ENCODE measurements around the gene TROAP. TPM values are rescaled to one million over a fixed set of nuclear protein-coding genes. Genes with fewer than 3 reads are reported as not detected.

The TROAP gene
- total and polyA plus RNA-seq, 9 of the 15 experiments (the other 6 are each of a cell fraction or from before 2014, with no cell fraction given): 46.4 to 171 (median 59.8) TPM

DNA sequence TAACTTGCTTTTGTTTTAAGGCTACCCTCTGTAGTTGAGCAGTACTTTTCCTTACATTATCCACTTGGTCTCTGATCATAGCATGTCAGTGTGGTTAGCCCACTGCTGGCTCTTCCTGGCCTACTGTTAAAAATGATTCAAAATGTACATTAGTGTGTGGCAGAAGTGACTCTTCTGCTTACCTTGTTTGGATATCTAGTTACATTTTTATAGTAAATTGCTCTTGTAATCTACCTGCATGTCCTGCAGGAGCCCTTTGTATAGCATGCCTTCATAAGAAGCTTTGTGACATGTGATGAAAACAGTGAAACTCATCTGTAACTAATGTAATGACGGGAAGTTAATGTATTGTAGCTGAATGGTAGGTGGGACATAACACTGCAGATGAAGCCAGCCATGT lies 52.4 kb downstream of the TROAP start:
- in situ Hi-C loops (cut with MboI): no loop called here
- Histone ChIP-seq H2AFZ (ENCODE audit: low read depth, low read length) (no peak overlapping the region), H3K9me1 (ENCODE audit: control insufficient read depth, insufficient read depth, low read length) (no peaks in the 10 kb centered on the region), H3K27ac (ENCODE audit: extremely low read depth, low read depth, low read length) (no peak overlapping the region), H3K4me2 (ENCODE audit: insufficient read depth, low read length) (no peak overlapping the region), H3K36me3 (ENCODE audit: control insufficient read depth, insufficient read depth, low read length) (peaks cover 10% of the 10 kb centered on the region; the same call in 1 of the 3 replicates), H3K4me3 (no peak overlapping the region), H3K9ac (ENCODE audit: insufficient read depth in 1 of 2, low read depth in 2 of 2, low read length in 2 of 2) (no peak overlapping the region), H3K9me3 (replicated peaks; ENCODE audit: control insufficient read depth, insufficient read depth, low read depth, low read length) (no peaks in the 10 kb centered on the region), H3K27me3 (ENCODE audit: control insufficient read depth in 2 of 2, insufficient read depth in 2 of 2, low read length in 2 of 2) (no peaks in the 10 kb centered on the region), H3K4me1 (replicated peaks in 1 of 2; ENCODE audit: control insufficient read depth in 2 of 2, insufficient read depth in 2 of 2, low read length in 2 of 2) (peaks cover 0 to 2% of the 10 kb centered on the region in 2 experiments; a peak in 3 of 5 replicates), H3K79me2 (ENCODE audit: control insufficient read depth, insufficient read depth, low read length) (peaks cover 40% of the 10 kb centered on the region), H4K20me1 (replicated peaks; ENCODE audit: control insufficient read depth, insufficient read depth, low read length) (no peaks in the 10 kb centered on the region)
- TF ChIP-seq, protein P1, sequence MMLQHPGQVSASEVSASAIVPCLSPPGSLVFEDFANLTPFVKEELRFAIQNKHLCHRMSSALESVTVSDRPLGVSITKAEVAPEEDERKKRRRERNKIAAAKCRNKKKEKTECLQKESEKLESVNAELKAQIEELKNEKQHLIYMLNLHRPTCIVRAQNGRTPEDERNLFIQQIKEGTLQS (IDR thresholded peaks at IDR 0.05): no peak
- TF ChIP-seq, protein P1 (CRISPR knock-in tag; conservative IDR thresholded peaks at IDR 0.05): no peak
- no peak for TF ChIP-seq NFXL1 (CRISPR knock-in tag; IDR thresholded peaks at IDR 0.05)
- TF ChIP-seq, protein P2, sequence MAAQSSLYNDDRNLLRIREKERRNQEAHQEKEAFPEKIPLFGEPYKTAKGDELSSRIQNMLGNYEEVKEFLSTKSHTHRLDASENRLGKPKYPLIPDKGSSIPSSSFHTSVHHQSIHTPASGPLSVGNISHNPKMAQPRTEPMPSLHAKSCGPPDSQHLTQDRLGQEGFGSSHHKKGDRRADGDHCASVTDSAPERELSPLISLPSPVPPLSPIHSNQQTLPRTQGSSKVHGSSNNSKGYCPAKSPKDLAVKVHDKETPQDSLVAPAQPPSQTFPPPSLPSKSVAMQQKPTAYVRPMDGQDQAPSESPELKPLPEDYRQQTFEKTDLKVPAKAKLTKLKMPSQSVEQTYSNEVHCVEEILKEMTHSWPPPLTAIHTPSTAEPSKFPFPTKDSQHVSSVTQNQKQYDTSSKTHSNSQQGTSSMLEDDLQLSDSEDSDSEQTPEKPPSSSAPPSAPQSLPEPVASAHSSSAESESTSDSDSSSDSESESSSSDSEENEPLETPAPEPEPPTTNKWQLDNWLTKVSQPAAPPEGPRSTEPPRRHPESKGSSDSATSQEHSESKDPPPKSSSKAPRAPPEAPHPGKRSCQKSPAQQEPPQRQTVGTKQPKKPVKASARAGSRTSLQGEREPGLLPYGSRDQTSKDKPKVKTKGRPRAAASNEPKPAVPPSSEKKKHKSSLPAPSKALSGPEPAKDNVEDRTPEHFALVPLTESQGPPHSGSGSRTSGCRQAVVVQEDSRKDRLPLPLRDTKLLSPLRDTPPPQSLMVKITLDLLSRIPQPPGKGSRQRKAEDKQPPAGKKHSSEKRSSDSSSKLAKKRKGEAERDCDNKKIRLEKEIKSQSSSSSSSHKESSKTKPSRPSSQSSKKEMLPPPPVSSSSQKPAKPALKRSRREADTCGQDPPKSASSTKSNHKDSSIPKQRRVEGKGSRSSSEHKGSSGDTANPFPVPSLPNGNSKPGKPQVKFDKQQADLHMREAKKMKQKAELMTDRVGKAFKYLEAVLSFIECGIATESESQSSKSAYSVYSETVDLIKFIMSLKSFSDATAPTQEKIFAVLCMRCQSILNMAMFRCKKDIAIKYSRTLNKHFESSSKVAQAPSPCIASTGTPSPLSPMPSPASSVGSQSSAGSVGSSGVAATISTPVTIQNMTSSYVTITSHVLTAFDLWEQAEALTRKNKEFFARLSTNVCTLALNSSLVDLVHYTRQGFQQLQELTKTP (IDR thresholded peaks at IDR 0.05; ENCODE audit: low read depth in 1 of 2, partially characterized antibody in 2 of 2): no peak
- TF ChIP-seq, protein P3, sequence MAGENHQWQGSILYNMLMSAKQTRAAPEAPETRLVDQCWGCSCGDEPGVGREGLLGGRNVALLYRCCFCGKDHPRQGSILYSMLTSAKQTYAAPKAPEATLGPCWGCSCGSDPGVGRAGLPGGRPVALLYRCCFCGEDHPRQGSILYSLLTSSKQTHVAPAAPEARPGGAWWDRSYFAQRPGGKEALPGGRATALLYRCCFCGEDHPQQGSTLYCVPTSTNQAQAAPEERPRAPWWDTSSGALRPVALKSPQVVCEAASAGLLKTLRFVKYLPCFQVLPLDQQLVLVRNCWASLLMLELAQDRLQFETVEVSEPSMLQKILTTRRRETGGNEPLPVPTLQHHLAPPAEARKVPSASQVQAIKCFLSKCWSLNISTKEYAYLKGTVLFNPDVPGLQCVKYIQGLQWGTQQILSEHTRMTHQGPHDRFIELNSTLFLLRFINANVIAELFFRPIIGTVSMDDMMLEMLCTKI (IDR thresholded peaks at IDR 0.05; ENCODE audit: partially characterized antibody): no peak
- TF ChIP-seq KAT7 (CRISPR knock-in tag; IDR thresholded peaks at IDR 0.05; ENCODE audit: borderline replicate concordance): no peak
- no peak for TF ChIP-seq LCOR (CRISPR knock-in tag; IDR thresholded peaks at IDR 0.05)
- TF ChIP-seq MBD2 (IDR thresholded peaks at IDR 0.05; ENCODE audit: borderline replicate concordance, low read depth): no peak
- TF ChIP-seq TARDBP (IDR thresholded peaks at IDR 0.05): no peak
- no peak for TF ChIP-seq TCF7L2 (IDR thresholded peaks at IDR 0.05; ENCODE audit: low read depth, low read length)
- no peak for TF ChIP-seq TCF7 (IDR thresholded peaks at IDR 0.05; ENCODE audit: borderline replicate concordance)
- no peak for TF ChIP-seq SIRT6 (IDR thresholded peaks at IDR 0.05; ENCODE audit: low read depth, low read length)
- no peak for TF ChIP-seq CC2D1A (IDR thresholded peaks at IDR 0.05)
- no peak for TF ChIP-seq BHLHE40 (IDR thresholded peaks at IDR 0.05; ENCODE audit: low read length)
- TF ChIP-seq CAMTA2 (CRISPR knock-in tag; conservative IDR thresholded peaks at IDR 0.05): no peak
- TF ChIP-seq, protein P4, sequence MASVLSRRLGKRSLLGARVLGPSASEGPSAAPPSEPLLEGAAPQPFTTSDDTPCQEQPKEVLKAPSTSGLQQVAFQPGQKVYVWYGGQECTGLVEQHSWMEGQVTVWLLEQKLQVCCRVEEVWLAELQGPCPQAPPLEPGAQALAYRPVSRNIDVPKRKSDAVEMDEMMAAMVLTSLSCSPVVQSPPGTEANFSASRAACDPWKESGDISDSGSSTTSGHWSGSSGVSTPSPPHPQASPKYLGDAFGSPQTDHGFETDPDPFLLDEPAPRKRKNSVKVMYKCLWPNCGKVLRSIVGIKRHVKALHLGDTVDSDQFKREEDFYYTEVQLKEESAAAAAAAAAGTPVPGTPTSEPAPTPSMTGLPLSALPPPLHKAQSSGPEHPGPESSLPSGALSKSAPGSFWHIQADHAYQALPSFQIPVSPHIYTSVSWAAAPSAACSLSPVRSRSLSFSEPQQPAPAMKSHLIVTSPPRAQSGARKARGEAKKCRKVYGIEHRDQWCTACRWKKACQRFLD (CRISPR knock-in tag; IDR thresholded peaks at IDR 0.05): no peak
- BruUV-seq (replicated peaks): no TSS peak
- DNase-seq (ENCODE audit: extremely low read depth in 1 of 4, low spot score in 3 of 4) (no peak), ATAC-seq (no peak), FAIRE-seq (peak; percentile 40)
- intact Hi-C loops (cut with micrococcal nuclease): no loop called here
- whole genome bisulfite sequencing (ENCODE audit: insufficient coverage, low coverage, missing lambda C conversion rate): 79% methylated on average over 1 of the region's 1 CpG
- CTCF ChIA-PET (ENCODE audit: low intra/inter-chr PET ratio): no interaction called here
- POLR2A ChIA-PET: interaction anchor here (0.6 to 4.1 kb wide), 5 partner anchors 8 to 461 kb away, joined by 3 to 17 read pairs (median 4); partner anchors contain the start of gene SPATS2

Data from K562 (cell line).